ENCODE measurements around the gene ACTN4. TPM values are rescaled to one million over a fixed set of nuclear protein-coding genes. Genes with fewer than 3 reads are reported as not detected.

ACTN4 gene
- total and polyA plus RNA-seq, 11 donors, result 100 to 307 (median 149) TPM

GRCh38 chr19:38649305-38650171 lies 2.1 kb downstream of the ACTN4 start:
- DNase-seq, result peak in 3 of 5 donors; percentile 38 to 58 (median 54)
- intact Hi-C loops (cut with DNase I), result loop anchor here in 9 of 10 donors (2.0 to 10.0 kb wide), 9 partner anchors 43 to 203 kb away; partner anchors contain the start of gene ECH1 (in 2 of the 9)
- peaks cover 20 to 59% (median 52%) of the 10 kb centered on the region in 12 donors for H3K4me1 ChIP-seq
- TF ChIP-seq, protein P1, sequence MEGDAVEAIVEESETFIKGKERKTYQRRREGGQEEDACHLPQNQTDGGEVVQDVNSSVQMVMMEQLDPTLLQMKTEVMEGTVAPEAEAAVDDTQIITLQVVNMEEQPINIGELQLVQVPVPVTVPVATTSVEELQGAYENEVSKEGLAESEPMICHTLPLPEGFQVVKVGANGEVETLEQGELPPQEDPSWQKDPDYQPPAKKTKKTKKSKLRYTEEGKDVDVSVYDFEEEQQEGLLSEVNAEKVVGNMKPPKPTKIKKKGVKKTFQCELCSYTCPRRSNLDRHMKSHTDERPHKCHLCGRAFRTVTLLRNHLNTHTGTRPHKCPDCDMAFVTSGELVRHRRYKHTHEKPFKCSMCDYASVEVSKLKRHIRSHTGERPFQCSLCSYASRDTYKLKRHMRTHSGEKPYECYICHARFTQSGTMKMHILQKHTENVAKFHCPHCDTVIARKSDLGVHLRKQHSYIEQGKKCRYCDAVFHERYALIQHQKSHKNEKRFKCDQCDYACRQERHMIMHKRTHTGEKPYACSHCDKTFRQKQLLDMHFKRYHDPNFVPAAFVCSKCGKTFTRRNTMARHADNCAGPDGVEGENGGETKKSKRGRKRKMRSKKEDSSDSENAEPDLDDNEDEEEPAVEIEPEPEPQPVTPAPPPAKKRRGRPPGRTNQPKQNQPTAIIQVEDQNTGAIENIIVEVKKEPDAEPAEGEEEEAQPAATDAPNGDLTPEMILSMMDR (IDR thresholded peaks at IDR 0.05), result no peak
- peak in 1 of 2 donors; percentile 27 for TF ChIP-seq POLR2A (IDR thresholded peaks at IDR 0.05)
- peak overlapping the region; percentile 73 to 99 (median 96) for H3K27ac ChIP-seq
- WGBS, 4 donors, result 3 to 7% (median 5%) methylated on average over 15 of the region's 15 CpGs
- H3K9me3 ChIP-seq, result no peaks in the 10 kb centered on the region
- H3K27me3 ChIP-seq, result no peaks in the 10 kb centered on the region
- peak overlapping the region; percentile 62 to 100 (median 92) for H3K4me3 ChIP-seq
- peaks cover 0 to 9% (median 2%) of the 10 kb centered on the region in 9 donors for H3K36me3 ChIP-seq
- peak; percentile 3 to 47 (median 7) for ATAC-seq

DNA sequence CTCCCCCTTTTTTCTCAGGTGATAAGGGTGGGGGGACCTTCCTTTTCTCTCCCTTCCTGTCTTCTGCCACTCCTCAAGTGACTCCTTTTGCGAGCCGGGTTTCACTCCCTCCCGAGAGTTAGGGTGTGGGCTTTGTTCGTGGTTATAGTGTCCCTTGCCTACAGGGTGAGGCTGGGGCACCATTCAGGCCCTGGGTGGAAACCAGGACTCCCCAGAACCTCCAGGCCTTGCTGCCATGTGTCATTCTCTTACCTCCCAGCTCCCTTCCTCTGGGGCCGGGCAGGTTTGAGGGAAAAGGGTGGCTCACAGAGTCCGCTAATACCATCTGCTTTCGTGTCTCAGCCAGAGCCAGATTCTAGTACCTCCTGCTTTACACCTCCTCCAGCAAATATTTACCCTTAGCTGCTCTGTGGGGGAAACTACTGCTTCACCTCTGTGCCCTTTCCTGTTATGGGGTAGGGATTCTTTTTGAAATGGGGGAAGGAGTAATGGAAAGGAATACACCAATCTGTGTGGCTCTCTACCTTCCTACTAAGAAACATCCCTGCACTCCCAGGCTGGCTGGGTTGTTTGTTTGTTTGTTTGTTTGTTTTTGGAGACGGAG lies 2.8 kb downstream of the ACTN4 start:
- TF ChIP-seq, protein P1 (IDR thresholded peaks at IDR 0.05), result no peak
- no peak for TF ChIP-seq POLR2A (IDR thresholded peaks at IDR 0.05)
- Histone ChIP-seq H3K27me3 (no peaks in the 10 kb centered on the region), H3K9me3 (no peaks in the 10 kb centered on the region), H3K27ac (peak overlapping the region; percentile 73 to 99 (median 96)), H3K36me3 (peaks cover 0 to 10% (median 2%) of the 10 kb centered on the region in 9 donors), H3K4me1 (peaks cover 23 to 67% (median 59%) of the 10 kb centered on the region in 12 donors), H3K4me3 (peak overlapping the region; percentile 62 to 100 (median 92))
- intact Hi-C loops (cut with DNase I), result loop anchor here in 6 of 10 donors (5.0 to 10.0 kb wide), 5 partner anchors 42 to 185 kb away; partner anchors contain the start of gene ECH1 (in 1 of the 6)
- DNase-seq, result peak in 1 of 5 donors; percentile 38
- WGBS, 4 donors, result 15 to 19% (median 18%) methylated on average over 8 of the region's 8 CpGs
- ATAC-seq, result peak in 2 of 4 donors; percentile 2

DNA sequence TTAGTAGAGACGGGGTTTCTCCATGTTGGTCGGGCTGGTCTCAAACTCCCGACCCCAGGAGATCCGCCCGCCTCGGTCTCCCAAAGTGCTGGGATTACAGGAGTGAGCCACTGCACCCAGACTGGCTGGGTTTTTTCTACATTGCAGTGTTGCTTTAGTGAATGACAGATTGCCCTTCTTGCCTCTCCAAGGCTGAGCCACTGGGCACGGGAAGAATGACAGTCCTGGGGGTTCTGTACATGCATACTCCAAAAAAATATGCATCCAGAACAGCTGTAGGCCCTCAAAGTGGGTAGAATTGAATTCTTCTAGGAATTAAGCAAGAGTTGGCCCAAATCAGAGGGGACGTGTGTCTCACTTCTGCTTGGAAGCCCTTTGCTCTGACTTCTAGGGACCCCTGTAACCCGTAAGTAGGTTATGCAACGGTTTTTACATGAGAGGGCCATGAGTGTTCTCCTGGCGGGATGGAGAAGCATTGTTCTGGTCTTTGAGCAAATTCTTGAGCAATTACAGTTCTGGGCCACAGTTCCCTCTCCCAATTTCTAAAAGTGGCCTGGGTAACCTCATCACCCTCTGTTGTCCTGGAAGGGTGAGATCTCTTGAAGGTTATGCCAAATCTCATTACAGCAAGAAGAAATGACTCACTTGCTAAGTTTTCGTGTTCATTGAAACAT lies 3.6 kb downstream of the ACTN4 start:
- DNase-seq (peak in 1 of 5 donors; percentile 36), ATAC-seq (peak in 2 of 4 donors; percentile 8 to 18)
- TF ChIP-seq POLR2A (IDR thresholded peaks at IDR 0.05), result no peak
- TF ChIP-seq, protein P1 (IDR thresholded peaks at IDR 0.05), result no peak
- Histone ChIP-seq H3K36me3 (peaks cover 0 to 11% (median 2%) of the 10 kb centered on the region in 9 donors), H3K4me3 (peak overlapping the region in 11 of 12 donors; percentile 78 to 100 (median 95)), H3K27me3 (no peaks in the 10 kb centered on the region), H3K27ac (peak overlapping the region; percentile 73 to 99 (median 96)), H3K9me3 (no peaks in the 10 kb centered on the region), H3K4me1 (peaks cover 26 to 74% (median 67%) of the 10 kb centered on the region in 12 donors)
- intact Hi-C loops (cut with DNase I), result loop anchor here in 6 of 10 donors (5.0 to 10.0 kb wide), 5 partner anchors 41 to 184 kb away; partner anchors contain the start of gene ECH1 (in 1 of the 6)
- 35 to 44% (median 42%) methylated on average over 8 to 12 of the region's 12 CpGs for WGBS, 4 donors

All from heart left ventricle (tissue), 16 donors.